Gastrocnemius medialis (tissue), 4 donors: ENCODE data around the gene REG3G. TPM values are rescaled to one million over a fixed set of nuclear protein-coding genes. Genes with fewer than 3 reads are reported as not detected.
"Not testable (repeated sequence)": the region's sequence is repeated elsewhere in the genome, so short reads cannot be mapped to it uniquely, and the experiment has no call there.

Experiments used
- ATAC-seq, 2 donors: fragments of 150-250 bp; one replicate each; pipeline ENCODE4 v1.9.1; 2016
- DNase-seq, 2 donors: peaks; one replicate each; pipeline ENCODE4 v3.0.0-alpha.2; 2019
- H3K27ac ChIP-seq, 4 donors: fragments of 200-600 bp; sonication (generic); 1 replicate in 1 of 4; 2 replicates in 3 of 4; pipeline ENCODE4 v1.5.1; 2016 to 2018; ENCODE audit warnings: mild to moderate bottlenecking in 2 of 4, moderate library complexity in 1 of 4
- H3K27me3 ChIP-seq, 3 donors: fragments of 200-600 bp; sonication (generic) in 2 of 3; 1 replicate in 1 of 3; 2 replicates in 2 of 3; pipeline versions ENCODE4 v1.5.1 to v1.6.0; 2016 to 2019; ENCODE audit warnings: mild to moderate bottlenecking in 1 of 3, moderate library complexity in 1 of 3
- H3K36me3 ChIP-seq, 2 donors: fragments of 200-600 bp; sonication (generic) in 1 of 2; one replicate each; pipeline ENCODE4 v1.5.1; 2017 to 2018
- H3K4me1 ChIP-seq, 2 donors: fragments of 200-600 bp; sonication (generic) in 1 of 2; one replicate each; pipeline ENCODE4 v1.5.1; 2016 to 2017; ENCODE audit warnings: mild to moderate bottlenecking in 2 of 2
- H3K4me3 ChIP-seq, 4 donors: fragments of 200-600 bp; sonication (generic) in 3 of 4; 1 replicate in 1 of 4; 2 replicates in 3 of 4; pipeline ENCODE4 v1.5.1; 2016 to 2019; ENCODE audit warnings: mild to moderate bottlenecking in 2 of 4
- H3K9me3 ChIP-seq, 3 donors: fragments of 200-600 bp; sonication (generic) in 2 of 3; 1 replicate in 1 of 3; 2 replicates in 2 of 3; pipeline ENCODE4 v1.5.1; 2016 to 2019
- POLR2A ChIP-seq, 2 donors: fragments of 450-650 bp; IDR thresholded peaks; one replicate each; pipeline ENCODE4 v1.6.1; 2017; ENCODE audit warnings: antibody characterized with exemption in 2 of 2, mild to moderate bottlenecking in 2 of 2, moderate library complexity in 2 of 2
- in situ Hi-C, 4 donors: fragments of 200-750 bp; cut with MboI; loops; one replicate each; pipeline versions ENCODE4 v1.15.0 to v1.8.0; 2017; ENCODE audit warnings: low sequenced_read_pairs in 4 of 4
- intact Hi-C: fragments of 100-400 bp; cut with DNase I; formaldehyde crosslinking; loops from one replicate; pipeline ENCODE4 v1.15.1; 2023; ENCODE audit warnings: low total_unique reads
- total RNA-seq, 4 donors: library from RNA; depleted of rRNA; stranded (reverse); fragments of >200 nt; gene quantifications; one replicate each; pipeline versions ENCODE4 v1.1.0 to v1.2.3, GENCODE V29; 2016
- TF ChIP-seq, protein P1 (sequence below), 5 experiments: fragments of 450-650 bp in 3 of 5; fragments of 200-600 bp in 2 of 5; sonication (generic) in 2 of 5; IDR thresholded peaks in 4 of 5; conservative IDR thresholded peaks in 1 of 5; 1 replicate in 4 of 5; 2 replicates in 1 of 5; pipeline ENCODE4 v1.5.1; 2016 to 2019; ENCODE audit warnings: antibody characterized with exemption in 5 of 5, mild to moderate bottlenecking in 3 of 5, moderate library complexity in 3 of 5

REG3G gene
- total RNA-seq, 4 donors from 2014 or later, result not detected

DNA sequence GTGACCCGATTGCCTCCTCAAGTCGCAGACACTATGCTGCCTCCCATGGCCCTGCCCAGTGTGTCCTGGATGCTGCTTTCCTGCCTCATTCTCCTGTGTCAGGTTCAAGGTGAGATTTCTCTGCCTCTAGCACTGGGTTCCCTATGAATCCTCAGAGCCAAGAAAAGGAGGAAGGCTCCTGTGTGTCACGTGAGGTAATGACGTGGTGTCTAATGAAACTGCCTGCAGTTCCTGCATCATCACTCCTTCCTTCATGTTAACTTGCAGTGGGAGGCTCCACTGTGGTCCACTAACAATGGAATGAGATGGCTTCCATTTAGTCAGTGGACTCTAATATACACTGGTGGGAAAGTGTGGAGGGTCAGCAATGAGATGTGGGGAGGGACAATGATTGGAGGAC is 559 bp downstream of the REG3G start:
- in situ Hi-C loops, result no loop called here

DNA sequence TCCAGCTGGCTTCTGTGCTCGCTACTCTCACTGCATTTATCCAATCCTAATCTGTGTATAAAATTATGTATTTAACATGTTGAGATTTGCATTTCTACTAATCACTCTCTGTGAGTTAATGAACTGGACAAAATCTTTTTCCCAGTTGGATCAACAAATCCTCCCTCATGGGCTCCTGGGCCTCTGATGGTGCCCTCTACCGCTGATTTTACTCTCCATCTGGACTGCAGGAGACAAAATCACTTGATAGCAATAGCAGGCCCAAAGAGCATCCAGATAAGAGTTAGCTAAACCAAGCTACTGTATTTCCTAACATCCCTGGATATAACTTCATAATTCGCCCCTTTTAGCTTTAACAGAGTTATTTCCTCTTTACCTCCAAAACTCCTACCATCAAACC is 14.4 kb downstream of the REG3G start:
- no peak for TF ChIP-seq POLR2A (IDR thresholded peaks at IDR 0.05)
- TF ChIP-seq, protein P1, sequence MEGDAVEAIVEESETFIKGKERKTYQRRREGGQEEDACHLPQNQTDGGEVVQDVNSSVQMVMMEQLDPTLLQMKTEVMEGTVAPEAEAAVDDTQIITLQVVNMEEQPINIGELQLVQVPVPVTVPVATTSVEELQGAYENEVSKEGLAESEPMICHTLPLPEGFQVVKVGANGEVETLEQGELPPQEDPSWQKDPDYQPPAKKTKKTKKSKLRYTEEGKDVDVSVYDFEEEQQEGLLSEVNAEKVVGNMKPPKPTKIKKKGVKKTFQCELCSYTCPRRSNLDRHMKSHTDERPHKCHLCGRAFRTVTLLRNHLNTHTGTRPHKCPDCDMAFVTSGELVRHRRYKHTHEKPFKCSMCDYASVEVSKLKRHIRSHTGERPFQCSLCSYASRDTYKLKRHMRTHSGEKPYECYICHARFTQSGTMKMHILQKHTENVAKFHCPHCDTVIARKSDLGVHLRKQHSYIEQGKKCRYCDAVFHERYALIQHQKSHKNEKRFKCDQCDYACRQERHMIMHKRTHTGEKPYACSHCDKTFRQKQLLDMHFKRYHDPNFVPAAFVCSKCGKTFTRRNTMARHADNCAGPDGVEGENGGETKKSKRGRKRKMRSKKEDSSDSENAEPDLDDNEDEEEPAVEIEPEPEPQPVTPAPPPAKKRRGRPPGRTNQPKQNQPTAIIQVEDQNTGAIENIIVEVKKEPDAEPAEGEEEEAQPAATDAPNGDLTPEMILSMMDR (IDR thresholded peaks at IDR 0.05 in 4 of 5, conservative IDR thresholded peaks at IDR 0.05 in 1 of 5), result no peak
- Histone ChIP-seq H3K4me3 (no peak overlapping the region), H3K9me3 (no peaks in the 10 kb centered on the region), H3K36me3 (no peaks in the 10 kb centered on the region), H3K4me1 (no peaks in the 10 kb centered on the region), H3K27ac (no peak overlapping the region), H3K27me3 (no peaks in the 10 kb centered on the region)
- in situ Hi-C loops (no loop called here), intact Hi-C loops (no loop called here)
- ATAC-seq (no peak), DNase-seq (no peak)

More for the DNA sequence above, 559 bp downstream of the REG3G start:
- H3K27me3 ChIP-seq, result no peaks in the 10 kb centered on the region
- no peaks in the 10 kb centered on the region for H3K4me1 ChIP-seq
- intact Hi-C loops, result no loop called here
- H3K4me3 ChIP-seq, result no peak overlapping the region
- TF ChIP-seq, protein P1 (IDR thresholded peaks at IDR 0.05 in 4 of 5, conservative IDR thresholded peaks at IDR 0.05 in 1 of 5), result no peak
- TF ChIP-seq POLR2A (IDR thresholded peaks at IDR 0.05), result no peak
- H3K27ac ChIP-seq, result no peak overlapping the region
- no peak for ATAC-seq
- H3K9me3 ChIP-seq, result no peaks in the 10 kb centered on the region
- H3K36me3 ChIP-seq, result no peaks in the 10 kb centered on the region
- DNase-seq, result no peak

DNA sequence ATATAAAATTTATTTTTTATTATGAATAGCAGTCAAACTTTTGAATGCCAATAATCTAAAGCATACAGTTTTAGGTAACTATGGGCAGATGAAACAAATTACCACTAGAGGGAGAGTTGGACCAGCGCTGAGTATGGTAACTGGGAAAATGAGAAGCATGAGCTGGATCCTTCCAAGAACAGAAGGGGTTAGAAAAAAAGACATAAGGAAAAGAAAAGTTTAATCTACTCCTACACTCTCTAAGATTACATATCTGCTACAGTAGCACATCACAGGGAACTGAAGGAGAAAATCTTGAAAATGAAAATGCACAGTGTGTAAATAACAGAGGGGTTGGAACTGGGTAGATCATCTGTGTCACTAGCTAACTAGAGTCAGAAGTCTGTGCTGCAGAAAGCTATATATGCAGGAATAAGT is 15.5 kb downstream of the REG3G start:
- H3K27ac ChIP-seq, result no peak overlapping the region
- H3K4me3 ChIP-seq, result no peak overlapping the region
- intact Hi-C loops, result no loop called here
- ATAC-seq, result no peak
- TF ChIP-seq, protein P1 (IDR thresholded peaks at IDR 0.05 in 4 of 5, conservative IDR thresholded peaks at IDR 0.05 in 1 of 5), result no peak
- no peak for TF ChIP-seq POLR2A (IDR thresholded peaks at IDR 0.05)
- no peaks in the 10 kb centered on the region for H3K36me3 ChIP-seq
- DNase-seq, result no peak
- H3K27me3 ChIP-seq, result no peaks in the 10 kb centered on the region
- in situ Hi-C loops, result no loop called here
- no peaks in the 10 kb centered on the region for H3K9me3 ChIP-seq
- no peaks in the 10 kb centered on the region for H3K4me1 ChIP-seq

DNA sequence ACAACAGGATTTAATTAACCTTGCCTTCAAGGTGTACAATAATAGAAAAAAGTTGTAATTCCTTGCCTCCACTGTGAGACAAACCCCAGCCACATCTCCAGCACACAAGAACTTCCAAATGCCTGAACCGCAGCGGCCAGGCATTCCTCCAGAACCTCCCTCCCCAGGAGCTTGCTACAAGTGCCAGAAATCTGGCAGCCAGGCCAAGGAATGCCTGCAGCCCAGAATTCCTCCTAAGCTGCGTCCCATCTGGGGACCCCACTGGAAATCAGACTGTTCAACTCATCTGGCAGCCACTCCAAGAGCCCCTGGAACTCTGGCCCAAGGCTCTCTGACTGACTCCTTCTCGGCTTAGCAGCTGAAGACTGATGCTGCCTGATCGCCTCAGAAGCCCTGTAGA is 28.0 kb downstream of the REG3G start:
- DNase-seq, in situ Hi-C loops, H3K4me3 ChIP-seq, ATAC-seq, H3K27ac ChIP-seq, H3K9me3 ChIP-seq, H3K27me3 ChIP-seq, H3K36me3 ChIP-seq, intact Hi-C loops, H3K4me1 ChIP-seq: not testable (repeated sequence)

DNA sequence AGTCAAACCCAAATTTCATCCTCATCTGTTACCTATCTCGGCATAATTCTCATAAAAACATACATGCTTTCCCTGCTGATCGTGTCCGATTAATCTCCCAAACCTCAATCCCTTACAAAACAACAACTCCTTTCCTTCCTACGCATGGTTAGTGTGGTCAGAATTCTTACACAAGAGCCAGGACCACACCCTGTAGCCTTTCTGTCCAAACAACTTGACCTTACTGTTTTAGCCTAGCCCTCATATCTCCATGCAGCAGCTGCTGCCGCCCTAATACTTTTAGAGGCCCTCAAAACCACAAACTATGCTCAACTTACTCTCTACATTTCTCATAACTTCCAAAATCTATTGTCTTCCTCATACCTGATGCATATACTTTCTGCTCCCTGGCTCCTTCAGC is 29.3 kb downstream of the REG3G start:
- H3K4me1 ChIP-seq, ATAC-seq, DNase-seq, H3K9me3 ChIP-seq, intact Hi-C loops, H3K27me3 ChIP-seq, H3K36me3 ChIP-seq, in situ Hi-C loops, H3K4me3 ChIP-seq, H3K27ac ChIP-seq: not testable (repeated sequence)

DNA sequence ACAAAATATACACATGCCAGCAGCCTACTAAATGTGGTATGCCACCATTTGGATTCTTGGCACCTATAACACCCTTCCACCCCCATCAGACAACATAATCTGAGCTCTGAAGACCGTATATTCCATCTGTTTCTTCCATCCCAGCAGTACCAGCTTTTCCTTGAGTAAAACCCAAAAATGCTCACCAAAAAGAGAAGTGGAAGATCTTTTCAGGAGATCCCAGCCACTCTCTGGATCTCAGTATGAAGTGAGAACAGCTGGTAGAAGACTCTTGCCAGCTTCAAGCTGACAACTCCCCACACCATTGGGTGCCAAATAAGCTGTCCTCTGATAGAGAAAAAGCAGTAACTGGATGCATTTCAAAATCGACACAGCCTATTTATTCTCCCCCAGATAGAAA is 39.7 kb downstream of the REG3G start:
- Histone ChIP-seq H3K27me3 (no peaks in the 10 kb centered on the region), H3K36me3 (no peaks in the 10 kb centered on the region), H3K4me1 (no peaks in the 10 kb centered on the region), H3K27ac (no peak overlapping the region), H3K4me3 (no peak overlapping the region), H3K9me3 (no peaks in the 10 kb centered on the region)
- intact Hi-C loops (no loop called here), in situ Hi-C loops (no loop called here)
- ATAC-seq (no peak), DNase-seq (no peak)
- TF ChIP-seq, protein P1 (IDR thresholded peaks at IDR 0.05 in 4 of 5, conservative IDR thresholded peaks at IDR 0.05 in 1 of 5), result no peak
- TF ChIP-seq POLR2A (IDR thresholded peaks at IDR 0.05), result no peak
